ENCODE data around the gene TMEM130. TPM values are rescaled to one million over a fixed set of nuclear protein-coding genes. Genes with fewer than 3 reads are reported as not detected.

Gene TMEM130
- total RNA-seq, 6 experiments from 2014 or later: 5.6 to 13.1 (median 11.8) TPM

DNA sequence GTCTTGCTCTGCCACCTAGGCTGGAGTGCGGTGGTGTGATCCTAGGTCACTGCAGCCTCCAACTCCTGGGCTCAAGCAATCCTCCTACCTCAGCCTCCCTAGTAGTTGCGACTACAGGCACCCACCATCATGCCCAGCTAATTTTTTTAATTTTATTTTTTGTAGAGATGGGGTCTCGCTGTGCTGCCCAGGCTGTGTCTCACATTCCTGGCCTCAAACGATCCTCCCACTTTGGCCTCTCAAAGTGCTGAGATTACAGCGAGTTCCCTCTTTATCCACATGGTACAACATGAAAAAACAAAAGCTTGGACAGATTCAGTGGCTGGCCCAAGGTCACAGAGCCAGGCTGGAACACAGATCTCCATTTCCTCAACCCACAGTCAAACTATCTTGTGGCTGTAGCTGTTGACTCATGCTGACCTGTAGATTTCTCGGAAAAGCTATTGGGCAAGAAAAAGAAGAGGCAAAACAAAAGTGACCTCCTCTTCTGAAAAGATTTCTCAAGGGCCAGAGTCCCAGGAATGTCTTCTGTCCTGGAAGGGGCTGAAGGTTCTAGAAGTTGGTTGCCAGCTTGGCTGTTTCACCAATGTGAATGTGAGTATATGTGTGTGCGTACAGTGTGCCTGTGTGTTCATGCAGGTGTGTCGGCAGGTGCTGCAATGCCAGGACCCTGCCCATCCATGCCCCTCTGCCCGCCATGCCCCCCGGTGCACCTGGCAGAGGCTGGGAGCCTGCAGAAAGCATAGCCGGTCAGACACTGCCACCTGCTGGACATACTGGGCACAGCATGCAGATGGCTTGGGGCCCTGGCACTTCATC, 28.4 kb downstream of the TMEM130 start:
- H3K27ac Mint-ChIP-seq: peak overlapping the region; percentile 78
- TF ChIP-seq, protein P1, sequence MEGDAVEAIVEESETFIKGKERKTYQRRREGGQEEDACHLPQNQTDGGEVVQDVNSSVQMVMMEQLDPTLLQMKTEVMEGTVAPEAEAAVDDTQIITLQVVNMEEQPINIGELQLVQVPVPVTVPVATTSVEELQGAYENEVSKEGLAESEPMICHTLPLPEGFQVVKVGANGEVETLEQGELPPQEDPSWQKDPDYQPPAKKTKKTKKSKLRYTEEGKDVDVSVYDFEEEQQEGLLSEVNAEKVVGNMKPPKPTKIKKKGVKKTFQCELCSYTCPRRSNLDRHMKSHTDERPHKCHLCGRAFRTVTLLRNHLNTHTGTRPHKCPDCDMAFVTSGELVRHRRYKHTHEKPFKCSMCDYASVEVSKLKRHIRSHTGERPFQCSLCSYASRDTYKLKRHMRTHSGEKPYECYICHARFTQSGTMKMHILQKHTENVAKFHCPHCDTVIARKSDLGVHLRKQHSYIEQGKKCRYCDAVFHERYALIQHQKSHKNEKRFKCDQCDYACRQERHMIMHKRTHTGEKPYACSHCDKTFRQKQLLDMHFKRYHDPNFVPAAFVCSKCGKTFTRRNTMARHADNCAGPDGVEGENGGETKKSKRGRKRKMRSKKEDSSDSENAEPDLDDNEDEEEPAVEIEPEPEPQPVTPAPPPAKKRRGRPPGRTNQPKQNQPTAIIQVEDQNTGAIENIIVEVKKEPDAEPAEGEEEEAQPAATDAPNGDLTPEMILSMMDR (IDR thresholded peaks at IDR 0.05): peak; percentile 99
- peak; percentile 80 for DNase-seq
- H3K9me3 Mint-ChIP-seq: no peaks in the 10 kb centered on the region
- H3K27me3 Mint-ChIP-seq (ENCODE audit: insufficient read depth): peaks cover 3% of the 10 kb centered on the region
- no peaks in the 10 kb centered on the region for H3K36me3 Mint-ChIP-seq (ENCODE audit: low read depth)
- peak overlapping the region; percentile 39 for H3K4me3 Mint-ChIP-seq
- H3K4me1 Mint-ChIP-seq (ENCODE audit: low read depth): peaks cover 17% of the 10 kb centered on the region

DNA sequence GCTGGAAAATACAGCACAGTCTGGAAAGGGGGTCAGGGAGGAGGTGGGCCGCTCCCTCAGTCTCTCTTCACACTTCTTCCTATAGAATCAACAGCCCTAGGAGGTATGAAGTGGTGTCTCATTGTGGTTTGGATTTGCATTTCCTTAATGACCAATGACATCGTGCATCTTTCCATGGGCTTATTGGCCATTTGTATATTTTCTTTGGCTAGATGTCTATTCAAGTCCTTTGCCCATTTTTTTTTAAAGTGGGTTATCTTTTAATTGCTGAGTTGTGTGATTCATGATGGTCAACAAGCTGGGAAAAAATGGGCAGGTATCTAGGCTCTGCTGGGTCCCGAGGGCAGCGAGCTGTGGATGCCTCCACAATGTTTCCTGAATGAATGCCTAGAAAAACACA, 29.1 kb downstream of the TMEM130 start:
- no peak overlapping the region for H3K27ac Mint-ChIP-seq
- H3K4me3 Mint-ChIP-seq: no peak overlapping the region
- DNase-seq: peak; percentile 4
- TF ChIP-seq, protein P1 (IDR thresholded peaks at IDR 0.05): no peak
- peaks cover 4% of the 10 kb centered on the region for H3K27me3 Mint-ChIP-seq (ENCODE audit: insufficient read depth)
- H3K9me3 Mint-ChIP-seq: no peaks in the 10 kb centered on the region
- no peaks in the 10 kb centered on the region for H3K36me3 Mint-ChIP-seq (ENCODE audit: low read depth)
- peaks cover 17% of the 10 kb centered on the region for H3K4me1 Mint-ChIP-seq (ENCODE audit: low read depth)

DNA sequence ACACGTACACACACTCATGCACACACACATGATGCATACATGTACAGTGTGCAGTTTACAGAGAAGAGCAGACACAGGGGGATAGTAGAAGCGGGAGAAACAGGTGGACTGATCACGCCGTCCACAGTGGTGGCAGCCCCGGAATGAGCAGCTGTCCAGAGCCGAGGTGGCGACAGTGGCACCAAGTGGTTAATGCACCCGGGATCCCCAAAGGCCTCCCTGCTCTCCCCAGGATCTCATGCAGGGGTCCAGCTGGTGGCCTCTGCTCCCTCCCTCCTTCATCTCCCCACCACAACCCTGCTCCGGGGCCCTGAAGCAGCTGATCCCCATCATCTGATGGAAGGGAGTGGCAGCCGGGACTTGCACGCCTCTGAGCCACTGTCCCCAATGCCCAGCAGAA, 29.7 kb downstream of the TMEM130 start:
- Mint-ChIP-seq H3K9me3 (no peaks in the 10 kb centered on the region), H3K4me3 (no peak overlapping the region), H3K4me1 (ENCODE audit: low read depth) (peaks cover 17% of the 10 kb centered on the region), H3K36me3 (ENCODE audit: low read depth) (no peaks in the 10 kb centered on the region), H3K27ac (no peak overlapping the region), H3K27me3 (ENCODE audit: insufficient read depth) (peaks cover 4% of the 10 kb centered on the region)
- DNase-seq: no peak
- TF ChIP-seq, protein P1 (IDR thresholded peaks at IDR 0.05): no peak

DNA sequence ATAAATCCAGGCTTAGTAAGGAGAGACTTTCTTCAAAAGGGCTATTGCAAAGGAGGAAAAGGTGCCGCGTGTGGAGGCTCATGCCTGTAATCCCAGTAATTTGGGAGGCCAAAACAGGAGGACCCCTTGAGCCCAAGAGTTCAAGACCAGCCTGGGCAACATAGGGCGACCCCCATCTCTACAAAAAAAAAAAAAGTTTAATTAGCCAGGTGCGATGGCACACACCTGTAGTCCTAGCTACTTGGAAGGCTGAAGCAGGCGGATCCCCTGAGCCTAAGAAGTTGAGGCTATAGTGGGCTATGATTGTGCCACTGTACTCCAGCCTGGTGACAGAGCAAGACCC, 32.2 kb downstream of the TMEM130 start:
- Mint-ChIP-seq H3K27ac (no peak overlapping the region), H3K4me3 (no peak overlapping the region), H3K36me3 (ENCODE audit: low read depth) (no peaks in the 10 kb centered on the region), H3K27me3 (ENCODE audit: insufficient read depth) (peaks cover 6% of the 10 kb centered on the region), H3K9me3 (no peaks in the 10 kb centered on the region), H3K4me1 (ENCODE audit: low read depth) (peaks cover 17% of the 10 kb centered on the region)
- DNase-seq: no peak
- TF ChIP-seq, protein P1 (IDR thresholded peaks at IDR 0.05): no peak

DNA sequence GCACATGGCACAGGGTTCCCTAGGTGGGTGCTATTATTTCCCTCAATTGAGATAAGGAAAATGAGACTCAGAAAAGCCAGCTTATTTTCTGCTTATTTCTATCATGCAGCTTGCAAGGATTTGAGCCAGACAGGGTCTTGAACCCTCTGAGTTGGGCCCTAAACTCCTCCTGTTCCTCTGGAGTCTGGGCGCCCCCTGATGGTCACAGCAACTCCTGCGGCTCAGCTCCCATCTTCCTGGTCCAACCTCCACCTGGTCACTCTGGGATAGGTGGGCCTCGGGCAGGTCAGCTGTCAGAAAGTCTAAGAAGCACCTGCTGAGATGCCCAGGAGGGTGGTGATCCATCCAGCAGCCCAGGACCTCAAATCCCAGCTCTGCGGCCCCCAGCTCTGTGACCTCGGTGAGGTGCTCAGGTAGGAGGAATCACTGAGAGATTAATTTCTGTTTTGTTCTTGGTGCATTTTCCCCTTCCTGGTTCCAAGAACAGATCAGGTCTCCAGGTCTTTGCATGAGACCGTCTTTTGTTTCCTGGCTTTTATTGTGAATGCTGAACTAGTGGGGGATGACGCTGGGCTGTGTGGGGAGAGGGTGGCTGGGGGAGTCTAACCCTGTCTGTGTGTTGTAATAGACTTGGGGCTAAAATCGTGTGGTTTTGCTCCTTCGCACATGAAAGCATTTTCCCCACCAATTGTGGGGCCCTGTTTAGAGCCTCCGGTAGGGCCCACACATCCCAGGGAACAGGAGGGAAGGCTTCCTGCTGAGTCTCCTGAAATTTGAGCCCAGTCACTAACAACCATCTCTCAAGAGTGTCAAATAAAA, 32.8 kb downstream of the TMEM130 start:
- no peak for DNase-seq
- H3K27ac Mint-ChIP-seq: no peak overlapping the region
- peaks cover 17% of the 10 kb centered on the region for H3K4me1 Mint-ChIP-seq (ENCODE audit: low read depth)
- TF ChIP-seq, protein P1 (IDR thresholded peaks at IDR 0.05): peak; percentile 80
- no peaks in the 10 kb centered on the region for H3K36me3 Mint-ChIP-seq (ENCODE audit: low read depth)
- H3K27me3 Mint-ChIP-seq (ENCODE audit: insufficient read depth): peaks cover 6% of the 10 kb centered on the region
- no peaks in the 10 kb centered on the region for H3K9me3 Mint-ChIP-seq
- H3K4me3 Mint-ChIP-seq: no peak overlapping the region
